ENCODE results near the gene NKX1-1.
"Not testable (repeated sequence)": the region's sequence is repeated elsewhere in the genome, so short reads cannot be mapped to it uniquely, and the experiment has no call there.

Gene NKX1-1

GRCh38 chr4:1404573-1405253, 1.5 kb downstream of the NKX1-1 start:
- DNase-seq (ENCODE audit: low read depth, low spot score), result no peak

DNA sequence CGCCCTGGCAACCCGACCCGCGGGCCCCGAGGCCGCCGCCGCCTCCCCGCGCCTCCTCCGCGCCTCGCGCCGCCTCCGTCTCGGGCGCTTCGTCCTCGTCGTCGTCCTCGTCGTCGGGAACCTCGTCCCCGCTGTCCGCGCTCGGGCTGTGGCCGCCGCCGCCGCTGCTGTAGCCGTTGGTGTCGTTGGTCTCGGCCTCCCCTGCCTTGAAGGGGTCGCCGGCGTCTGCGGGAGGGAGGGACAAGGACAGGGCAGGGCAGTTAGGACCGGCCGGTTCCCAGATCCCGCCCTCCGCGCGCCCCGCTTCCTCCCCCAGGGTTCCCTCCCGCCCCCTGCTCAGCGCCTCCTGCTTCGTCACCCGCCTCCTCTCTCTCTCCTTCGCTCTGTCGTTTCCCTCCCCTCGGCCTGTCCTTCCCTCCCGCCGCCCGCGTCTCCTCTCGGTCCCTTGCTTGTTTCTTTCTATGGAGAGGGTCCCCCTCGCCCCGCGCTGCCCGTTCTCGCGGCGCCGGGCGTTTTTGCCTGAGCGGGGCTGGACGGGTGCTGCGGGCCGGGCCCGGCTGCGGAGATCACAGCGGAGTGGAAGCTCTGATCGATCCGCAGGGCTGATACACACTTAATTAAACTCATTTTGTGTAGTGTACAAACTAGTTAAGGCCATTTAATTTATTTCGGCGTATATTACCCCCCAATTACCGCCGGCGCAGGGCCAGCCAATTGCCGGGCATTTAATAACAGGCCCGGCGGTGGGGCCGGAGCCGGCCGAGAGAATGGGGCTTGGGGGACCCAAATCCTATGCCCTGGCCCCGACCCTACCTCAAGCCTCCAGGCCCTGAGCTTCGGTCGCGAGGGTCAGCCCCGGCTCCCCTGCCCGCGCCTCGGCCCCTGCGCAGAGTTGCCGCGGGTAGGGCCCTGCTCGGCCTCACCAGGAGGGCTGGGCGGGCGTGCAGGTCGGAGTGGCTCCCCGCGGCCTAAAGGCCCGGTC, 2.4 kb downstream of the NKX1-1 start:
- DNase-seq (ENCODE audit: low read depth, low spot score), result no peak

- no peak for DNase-seq (ENCODE audit: low read depth, low spot score)
Measured at GRCh38 chr4:1403177-1403583, 3.1 kb downstream of the NKX1-1 start.

DNA sequence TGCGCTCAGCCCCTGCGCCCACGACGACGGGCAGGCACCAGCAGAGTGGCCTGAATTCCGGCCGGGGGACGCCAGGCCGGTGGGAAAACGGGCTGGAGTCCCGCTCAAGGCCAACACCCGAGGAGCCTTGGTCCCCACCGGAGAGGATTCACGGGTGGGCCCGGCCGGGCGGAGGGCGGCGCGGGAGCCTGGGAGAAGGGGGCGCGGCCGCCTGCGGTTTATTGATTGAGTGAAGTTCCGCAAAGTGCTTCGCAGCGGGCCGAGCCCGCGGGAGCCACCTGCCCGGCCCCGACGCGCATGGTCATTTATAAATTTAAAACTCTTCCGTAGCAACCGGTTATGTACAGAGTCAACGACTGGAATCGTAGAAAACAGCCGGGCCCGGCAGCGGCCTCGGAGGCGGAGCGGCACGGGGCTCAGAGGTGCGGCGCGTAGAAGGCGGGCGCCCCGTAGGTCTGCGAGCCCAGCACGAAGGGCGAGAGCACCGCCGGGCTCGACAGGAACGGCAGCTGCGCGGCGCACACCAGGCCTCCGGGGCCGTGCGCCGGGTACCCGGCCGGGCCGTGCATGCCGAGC, 3.6 kb downstream of the NKX1-1 start:
- no peak for DNase-seq (ENCODE audit: low read depth, low spot score)

DNA sequence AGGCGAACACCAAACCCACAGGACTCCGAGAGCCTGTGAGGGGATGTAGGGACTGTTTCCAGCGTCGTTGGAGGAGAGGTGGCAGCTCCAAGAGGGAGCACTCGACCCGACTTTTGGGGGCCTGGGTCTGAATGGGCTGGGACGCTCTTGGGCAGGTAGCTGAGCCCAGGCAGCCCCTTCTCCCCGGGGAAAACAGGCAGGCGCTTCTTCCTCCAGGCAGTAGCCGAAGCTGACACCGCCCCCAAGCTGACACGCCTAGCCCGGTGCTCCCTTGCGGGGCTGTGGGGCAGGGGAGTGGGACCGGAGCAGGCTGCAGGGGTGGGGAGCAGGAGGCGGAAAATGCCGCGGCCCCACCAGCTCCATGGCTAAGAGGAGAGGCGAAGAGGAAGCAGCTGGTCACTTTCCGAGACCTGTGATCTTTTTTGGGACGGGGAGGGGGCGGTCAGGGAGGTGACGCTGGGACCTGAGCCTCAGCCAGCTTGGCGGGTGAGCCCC, 4.2 kb downstream of the NKX1-1 start:
- DNase-seq (ENCODE audit: low read depth, low spot score), result no peak

DNA sequence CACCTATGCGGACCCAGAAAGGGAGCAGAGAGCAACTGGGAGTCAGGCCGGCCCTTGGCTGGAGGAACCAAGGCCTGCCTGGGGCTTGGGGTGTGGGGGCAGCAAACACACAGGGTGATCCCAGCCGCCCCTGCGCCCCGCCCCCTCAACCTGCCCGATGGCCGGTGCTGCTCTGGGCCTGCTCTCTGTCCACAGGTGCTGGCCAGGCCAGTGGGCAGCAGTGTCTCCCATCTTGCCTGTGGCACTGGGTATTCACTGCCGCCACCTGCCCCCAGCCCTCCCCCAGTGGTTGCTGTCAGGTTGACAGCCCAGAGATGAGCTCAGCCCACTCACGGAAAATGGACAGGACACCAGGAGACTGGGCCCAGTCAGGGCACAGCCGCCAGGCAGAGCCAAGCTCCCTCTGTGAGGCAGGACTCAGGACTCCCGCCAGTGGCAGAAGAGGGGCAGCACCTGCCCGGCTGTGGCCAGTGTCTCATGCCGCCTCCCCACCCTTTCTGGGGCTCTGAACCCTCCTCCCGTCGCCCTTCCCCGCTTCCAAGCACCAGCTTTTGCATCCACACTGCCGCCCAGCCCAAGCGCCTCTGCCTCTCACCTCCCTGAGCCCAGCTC, 4.7 kb downstream of the NKX1-1 start:
- no peak for DNase-seq (ENCODE audit: low read depth, low spot score)

DNA sequence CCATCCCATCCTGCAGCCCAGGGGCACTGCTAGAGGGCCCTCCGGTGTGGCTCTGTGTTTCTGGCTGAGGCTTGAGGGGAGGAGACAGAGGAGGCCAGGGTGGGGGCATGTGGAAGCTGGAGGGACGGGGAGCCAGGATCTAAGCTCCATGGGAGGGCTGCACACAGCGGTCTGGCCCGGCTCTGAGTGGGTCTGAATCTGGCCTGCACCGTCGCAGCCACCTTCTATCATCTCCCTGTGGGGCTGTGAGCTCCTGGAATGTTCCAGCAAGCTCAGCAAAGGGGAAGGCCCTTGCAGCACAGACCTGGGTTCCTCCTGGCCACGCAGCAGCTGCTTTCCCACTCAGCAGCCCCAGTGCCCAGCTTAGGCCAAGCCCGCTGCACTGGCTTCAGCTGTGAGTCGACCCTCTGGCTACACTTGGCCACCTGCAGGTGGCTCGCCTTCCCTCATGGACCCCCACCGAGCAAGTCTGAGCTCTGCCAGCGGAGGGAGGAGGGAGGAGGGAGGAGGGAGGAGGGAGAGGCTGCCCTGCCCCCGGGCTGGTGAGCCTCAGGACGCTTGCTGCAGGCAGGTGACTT, 5.3 kb downstream of the NKX1-1 start:
- DNase-seq (ENCODE audit: low read depth, low spot score), result no peak

GRCh38 chr4:1400191-1400805, 5.9 kb downstream of the NKX1-1 start:
- no peak for DNase-seq (ENCODE audit: low read depth, low spot score)

GRCh38 chr4:1399508-1400190, 6.6 kb downstream of the NKX1-1 start:
- no peak for DNase-seq (ENCODE audit: low read depth, low spot score)

DNA sequence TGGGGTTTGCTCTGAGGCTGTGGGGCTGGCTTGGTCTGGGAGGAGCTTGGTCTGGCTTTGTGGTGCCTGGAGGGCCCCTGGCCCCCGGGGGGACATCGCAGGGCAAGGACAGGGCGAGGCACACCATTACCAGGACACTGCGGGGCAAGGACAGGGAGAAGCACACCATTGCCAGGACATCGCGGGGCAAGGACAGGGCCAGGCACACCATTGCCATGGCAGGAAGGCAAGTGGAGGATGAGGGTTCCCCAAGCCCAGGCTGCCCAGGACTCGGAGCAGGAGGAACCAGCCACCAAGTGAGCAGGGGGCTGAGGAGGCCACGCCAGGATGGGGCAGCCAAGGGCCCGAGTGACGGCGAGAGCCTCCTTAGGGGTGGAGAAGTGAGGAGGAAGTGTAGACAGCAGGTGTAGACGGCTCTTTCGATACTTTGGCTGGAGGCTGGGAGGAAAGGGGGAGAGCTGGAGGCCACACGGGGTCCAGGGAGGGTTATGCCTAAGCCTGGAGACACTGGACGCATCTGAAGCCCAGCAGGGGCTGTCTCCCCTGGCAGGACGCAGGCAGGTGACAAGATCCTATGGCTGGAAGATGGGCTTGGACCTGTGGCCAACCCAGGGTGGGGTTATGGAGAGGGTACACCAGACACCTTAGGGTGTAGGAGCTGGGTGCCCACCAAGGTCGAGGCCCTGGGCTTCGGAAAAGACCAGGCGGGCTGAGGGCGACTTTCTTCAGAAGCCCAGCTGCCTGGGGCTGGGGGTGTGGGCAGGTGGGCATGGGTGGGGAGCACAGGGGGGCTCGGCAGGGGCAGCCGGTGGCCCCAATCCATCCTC, 7.3 kb downstream of the NKX1-1 start:
- no peak for DNase-seq (ENCODE audit: low read depth, low spot score)

DNA sequence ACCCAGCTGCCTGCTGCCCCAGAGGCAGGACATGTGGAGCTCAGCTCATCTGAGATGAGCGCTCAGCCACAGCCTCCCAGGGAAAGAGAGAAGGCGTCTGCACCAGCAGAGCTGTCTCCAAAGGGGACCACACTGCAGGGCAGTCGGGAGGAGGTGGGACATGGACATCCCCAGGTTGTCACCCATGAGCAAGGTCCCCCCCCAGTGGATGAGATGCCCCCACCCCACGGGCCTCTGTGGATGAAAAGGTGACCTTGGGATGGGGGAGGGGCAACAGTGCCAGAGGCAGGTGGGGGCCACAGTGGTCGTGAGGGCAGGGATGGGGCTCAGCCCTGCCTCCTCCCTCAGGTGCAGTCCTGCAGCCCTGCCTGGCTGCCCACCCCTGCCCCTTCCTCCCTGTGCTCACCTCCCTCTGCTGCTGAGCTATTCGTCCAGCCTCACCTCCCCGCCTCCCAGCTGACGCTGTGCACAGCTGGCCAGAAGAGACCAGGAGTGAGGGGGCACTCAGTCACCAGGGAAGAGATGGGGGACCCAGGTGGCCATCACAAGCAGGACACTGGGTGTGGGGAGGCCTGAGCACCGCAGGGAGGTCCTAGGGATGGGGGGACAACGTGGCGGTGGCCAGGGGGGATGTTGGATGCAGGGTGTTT, 9.3 kb downstream of the NKX1-1 start:
- no peak for DNase-seq (ENCODE audit: low read depth, low spot score)

- no peak for DNase-seq (ENCODE audit: low read depth, low spot score)
Measured at GRCh38 chr4:1395941-1396805, 10.1 kb downstream of the NKX1-1 start.

- DNase-seq (ENCODE audit: low read depth, low spot score), result not testable (repeated sequence)
Measured at GRCh38 chr4:1395389-1395820, 10.8 kb downstream of the NKX1-1 start.

- not testable (repeated sequence) for DNase-seq (ENCODE audit: low read depth, low spot score)
Measured at GRCh38 chr4:1394554-1395388, 11.5 kb downstream of the NKX1-1 start.

- DNase-seq (ENCODE audit: low read depth, low spot score), result no peak
Measured at GRCh38 chr4:1393866-1394265, 12.4 kb downstream of the NKX1-1 start.

GRCh38 chr4:1393363-1393762, 12.9 kb downstream of the NKX1-1 start:
- not testable (repeated sequence) for DNase-seq (ENCODE audit: low read depth, low spot score)

Measured in smooth muscle cell of the brain vasculature (primary cell).